SK-N-SH (cell line): ENCODE results near the gene ALAS1.

ENCODE experiments used
- EP300 ChIP-seq, 2 experiments: IDR thresholded peaks; 2 replicates each; pipeline versions ENCODE4 v1.4.0 to v1.6.1; 2012; ENCODE audit warnings: borderline replicate concordance in 1 of 2, low read depth in 1 of 2, low read length in 1 of 2
- FOXM1 ChIP-seq: IDR thresholded peaks from 2 replicates; pipeline ENCODE4 v1.4.0; 2012; ENCODE audit warnings: low read depth, mild to moderate bottlenecking
- RFX5 ChIP-seq: IDR thresholded peaks from 2 replicates; pipeline ENCODE4 v1.6.1; 2012; ENCODE audit warnings: mild to moderate bottlenecking, improper control_type of control experiment, low read length
- SMC3 ChIP-seq: IDR thresholded peaks from 2 replicates; pipeline ENCODE4 v1.6.1; 2012; ENCODE audit warnings: low read depth, low read length, improper control_type of control experiment
- TAF1 ChIP-seq: IDR thresholded peaks from 2 replicates; pipeline ENCODE4 v1.6.1; 2012; ENCODE audit warnings: low read depth, mild to moderate bottlenecking, low read length, moderate library complexity, borderline replicate concordance
- TEAD4 ChIP-seq: IDR thresholded peaks from 2 replicates; pipeline ENCODE4 v1.4.0; 2012; ENCODE audit warnings: mild to moderate bottlenecking, borderline replicate concordance; ENCODE audit not compliant: insufficient read depth
- YY1 ChIP-seq: IDR thresholded peaks from 2 replicates; pipeline ENCODE4 v1.4.0; 2012; ENCODE audit warnings: low read depth, mild to moderate bottlenecking
- TF ChIP-seq, protein P1 (sequence below): IDR thresholded peaks from 2 replicates; pipeline ENCODE4 v1.6.1; 2012; ENCODE audit warnings: mild to moderate bottlenecking, low read depth, low read length, moderate library complexity
- TF ChIP-seq, protein P2 (sequence below): fragments of 200-600 bp; sonication (generic); IDR thresholded peaks from 2 replicates; pipeline ENCODE4 v1.6.1; 2017; ENCODE audit warnings: antibody characterized with exemption, mild to moderate bottlenecking, moderate library complexity
- TF ChIP-seq, protein P3 (sequence below): IDR thresholded peaks from 2 replicates; pipeline ENCODE4 v1.4.0; 2012; ENCODE audit warnings: low read depth

DNA sequence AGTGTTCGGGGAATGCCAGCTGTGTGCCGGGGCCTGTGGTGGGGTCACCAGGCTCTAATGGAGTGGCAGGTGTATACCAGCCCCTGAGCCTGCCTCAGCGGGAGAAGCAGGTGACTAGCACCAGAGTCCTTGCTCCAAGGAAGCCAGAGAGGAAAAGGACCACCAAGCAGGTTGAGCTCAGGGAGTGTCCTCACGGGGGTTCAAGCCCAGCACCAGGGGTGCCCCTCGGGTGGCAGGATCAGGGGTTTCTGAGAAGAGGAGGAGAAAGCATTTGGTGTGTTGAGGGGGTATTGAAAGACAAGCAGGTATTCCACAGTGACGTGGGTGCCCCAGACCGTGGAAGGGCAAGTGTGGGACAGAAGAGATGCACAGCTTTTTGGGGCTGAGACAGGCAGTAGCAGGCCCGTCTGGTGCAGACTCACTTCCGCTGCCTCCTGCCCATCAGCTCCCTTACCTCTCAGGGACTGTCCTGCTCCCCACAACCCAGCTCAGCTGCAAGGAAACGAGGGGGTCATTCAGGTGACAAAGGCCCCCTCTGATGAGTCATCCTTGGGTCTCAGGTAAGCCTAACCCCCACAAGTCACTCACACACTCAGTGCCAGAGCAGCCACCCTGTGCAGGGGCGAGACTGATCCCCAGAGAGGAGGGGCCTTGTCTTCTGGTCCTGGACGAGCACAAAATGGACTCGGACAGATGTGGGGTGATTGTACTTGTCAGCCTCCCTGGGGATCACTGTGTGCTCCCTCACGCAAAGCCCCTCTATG is 22.4 kb upstream of the ALAS1 start:
- no peak for TF ChIP-seq SMC3
- no peak for TF ChIP-seq RFX5
- no peak for TF ChIP-seq TAF1
- TF ChIP-seq, protein P1, sequence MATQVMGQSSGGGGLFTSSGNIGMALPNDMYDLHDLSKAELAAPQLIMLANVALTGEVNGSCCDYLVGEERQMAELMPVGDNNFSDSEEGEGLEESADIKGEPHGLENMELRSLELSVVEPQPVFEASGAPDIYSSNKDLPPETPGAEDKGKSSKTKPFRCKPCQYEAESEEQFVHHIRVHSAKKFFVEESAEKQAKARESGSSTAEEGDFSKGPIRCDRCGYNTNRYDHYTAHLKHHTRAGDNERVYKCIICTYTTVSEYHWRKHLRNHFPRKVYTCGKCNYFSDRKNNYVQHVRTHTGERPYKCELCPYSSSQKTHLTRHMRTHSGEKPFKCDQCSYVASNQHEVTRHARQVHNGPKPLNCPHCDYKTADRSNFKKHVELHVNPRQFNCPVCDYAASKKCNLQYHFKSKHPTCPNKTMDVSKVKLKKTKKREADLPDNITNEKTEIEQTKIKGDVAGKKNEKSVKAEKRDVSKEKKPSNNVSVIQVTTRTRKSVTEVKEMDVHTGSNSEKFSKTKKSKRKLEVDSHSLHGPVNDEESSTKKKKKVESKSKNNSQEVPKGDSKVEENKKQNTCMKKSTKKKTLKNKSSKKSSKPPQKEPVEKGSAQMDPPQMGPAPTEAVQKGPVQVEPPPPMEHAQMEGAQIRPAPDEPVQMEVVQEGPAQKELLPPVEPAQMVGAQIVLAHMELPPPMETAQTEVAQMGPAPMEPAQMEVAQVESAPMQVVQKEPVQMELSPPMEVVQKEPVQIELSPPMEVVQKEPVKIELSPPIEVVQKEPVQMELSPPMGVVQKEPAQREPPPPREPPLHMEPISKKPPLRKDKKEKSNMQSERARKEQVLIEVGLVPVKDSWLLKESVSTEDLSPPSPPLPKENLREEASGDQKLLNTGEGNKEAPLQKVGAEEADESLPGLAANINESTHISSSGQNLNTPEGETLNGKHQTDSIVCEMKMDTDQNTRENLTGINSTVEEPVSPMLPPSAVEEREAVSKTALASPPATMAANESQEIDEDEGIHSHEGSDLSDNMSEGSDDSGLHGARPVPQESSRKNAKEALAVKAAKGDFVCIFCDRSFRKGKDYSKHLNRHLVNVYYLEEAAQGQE: no peak
- TF ChIP-seq, protein P2, sequence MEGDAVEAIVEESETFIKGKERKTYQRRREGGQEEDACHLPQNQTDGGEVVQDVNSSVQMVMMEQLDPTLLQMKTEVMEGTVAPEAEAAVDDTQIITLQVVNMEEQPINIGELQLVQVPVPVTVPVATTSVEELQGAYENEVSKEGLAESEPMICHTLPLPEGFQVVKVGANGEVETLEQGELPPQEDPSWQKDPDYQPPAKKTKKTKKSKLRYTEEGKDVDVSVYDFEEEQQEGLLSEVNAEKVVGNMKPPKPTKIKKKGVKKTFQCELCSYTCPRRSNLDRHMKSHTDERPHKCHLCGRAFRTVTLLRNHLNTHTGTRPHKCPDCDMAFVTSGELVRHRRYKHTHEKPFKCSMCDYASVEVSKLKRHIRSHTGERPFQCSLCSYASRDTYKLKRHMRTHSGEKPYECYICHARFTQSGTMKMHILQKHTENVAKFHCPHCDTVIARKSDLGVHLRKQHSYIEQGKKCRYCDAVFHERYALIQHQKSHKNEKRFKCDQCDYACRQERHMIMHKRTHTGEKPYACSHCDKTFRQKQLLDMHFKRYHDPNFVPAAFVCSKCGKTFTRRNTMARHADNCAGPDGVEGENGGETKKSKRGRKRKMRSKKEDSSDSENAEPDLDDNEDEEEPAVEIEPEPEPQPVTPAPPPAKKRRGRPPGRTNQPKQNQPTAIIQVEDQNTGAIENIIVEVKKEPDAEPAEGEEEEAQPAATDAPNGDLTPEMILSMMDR: no peak
- TF ChIP-seq YY1: no peak
- no peak for TF ChIP-seq EP300 (IDR thresholded peaks at IDR 0.05; ENCODE audit: borderline replicate concordance in 1 of 2, low read depth in 1 of 2, low read length in 1 of 2)
- TF ChIP-seq TEAD4: no peak
- no peak for TF ChIP-seq FOXM1
- TF ChIP-seq, protein P3, sequence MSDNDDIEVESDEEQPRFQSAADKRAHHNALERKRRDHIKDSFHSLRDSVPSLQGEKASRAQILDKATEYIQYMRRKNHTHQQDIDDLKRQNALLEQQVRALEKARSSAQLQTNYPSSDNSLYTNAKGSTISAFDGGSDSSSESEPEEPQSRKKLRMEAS: no peak
